H9 (cell line): Measurements from ENCODE around the gene DEFB121. TPM values are rescaled to one million over a fixed set of nuclear protein-coding genes. Genes with fewer than 3 reads are reported as not detected.

Experiments
- DNase-seq: peaks from one replicate; pipeline ENCODE4 v3.0.0-alpha.2; 2017
- H2AFZ ChIP-seq: one replicate; pipeline ENCODE4 v1.6.1; 2013; ENCODE audit warnings: mild to moderate bottlenecking, low read length, control low read depth, moderate library complexity
- H2AK5ac ChIP-seq: 2 replicates; pipeline ENCODE4 v1.6.1; 2013; ENCODE audit warnings: low read length, control low read depth, mixed read lengths; ENCODE audit not compliant: insufficient read length
- H2BK120ac ChIP-seq: one replicate; pipeline ENCODE4 v1.6.1; 2013; ENCODE audit warnings: low read depth, mild to moderate bottlenecking, low read length, control low read depth, inconsistent platforms; ENCODE audit not compliant: poor library complexity, severe bottlenecking
- H2BK12ac ChIP-seq: 2 replicates; pipeline ENCODE4 v1.6.1; 2013; ENCODE audit warnings: low read length, control low read depth, mixed read lengths, low read depth; ENCODE audit not compliant: insufficient read length
- H2BK15ac ChIP-seq: 2 replicates; pipeline ENCODE4 v1.6.1; 2013; ENCODE audit warnings: low read depth, low read length, control low read depth
- H2BK20ac ChIP-seq: one replicate; pipeline ENCODE4 v1.6.1; 2013; ENCODE audit warnings: low read depth, mild to moderate bottlenecking, low read length, control low read depth, inconsistent platforms; ENCODE audit not compliant: poor library complexity, severe bottlenecking
- H2BK5ac ChIP-seq: 2 replicates; pipeline ENCODE4 v1.6.1; 2013; ENCODE audit warnings: low read length, control low read depth, mixed read lengths; ENCODE audit not compliant: insufficient read length
- H3K14ac ChIP-seq: 2 replicates; pipeline ENCODE4 v1.6.1; 2013; ENCODE audit warnings: low read length, control low read depth; ENCODE audit not compliant: insufficient read depth
- H3K18ac ChIP-seq: 2 replicates; pipeline ENCODE4 v1.6.1; 2013; ENCODE audit warnings: low read depth, mild to moderate bottlenecking, mixed read lengths, low read length, control low read depth; ENCODE audit not compliant: insufficient read length
- H3K23ac ChIP-seq: 2 replicates; pipeline ENCODE4 v1.6.1; 2013; ENCODE audit warnings: low read length, control low read depth, mixed read lengths, low read depth; ENCODE audit not compliant: insufficient read length
- H3K23me2 ChIP-seq: 2 replicates; pipeline ENCODE4 v1.6.1; 2013; ENCODE audit warnings: low read depth, mild to moderate bottlenecking, mixed read lengths, low read length, control low read depth; ENCODE audit not compliant: insufficient read length, poor library complexity, severe bottlenecking
- H3K27ac ChIP-seq: 2 replicates; pipeline ENCODE4 v1.5.1; 2013; ENCODE audit warnings: low read length, control low read depth, mixed read lengths, low read depth; ENCODE audit not compliant: insufficient read length
- H3K27me3 ChIP-seq: 2 replicates; pipeline ENCODE4 v1.6.1; 2013; ENCODE audit warnings: low read length, control low read depth, inconsistent platforms; ENCODE audit not compliant: insufficient read depth
- H3K4ac ChIP-seq: 2 replicates; pipeline ENCODE4 v1.6.1; 2013; ENCODE audit warnings: low read depth, mild to moderate bottlenecking, control low read depth, inconsistent platforms, low read length, moderate library complexity
- H3K4me1 ChIP-seq: 2 replicates; pipeline ENCODE4 v1.6.1; 2013; ENCODE audit warnings: low read length, control low read depth, inconsistent platforms; ENCODE audit not compliant: insufficient read depth
- H3K4me2 ChIP-seq: 2 replicates; pipeline ENCODE4 v1.6.1; 2013; ENCODE audit warnings: low read length, control low read depth, mixed read lengths; ENCODE audit not compliant: insufficient read length, insufficient read depth
- H3K56ac ChIP-seq: 2 replicates; pipeline ENCODE4 v1.6.1; 2013; ENCODE audit warnings: low read depth, mild to moderate bottlenecking, mixed read lengths, low read length, control low read depth; ENCODE audit not compliant: insufficient read length
- H3K79me1 ChIP-seq: 2 replicates; pipeline ENCODE4 v1.6.1; 2013; ENCODE audit warnings: low read depth, mild to moderate bottlenecking, moderate library complexity, low read length, control low read depth, inconsistent platforms; ENCODE audit not compliant: insufficient read depth, poor library complexity, severe bottlenecking
- H3K79me2 ChIP-seq: 2 replicates; pipeline ENCODE4 v1.6.1; 2013; ENCODE audit warnings: low read length, control low read depth, inconsistent platforms; ENCODE audit not compliant: insufficient read depth
- H3K9ac ChIP-seq: 2 replicates; pipeline ENCODE4 v1.6.1; 2013; ENCODE audit warnings: low read length, control low read depth, mixed read lengths; ENCODE audit not compliant: insufficient read length; ENCODE audit errors: extremely low read depth
- H3K9me3 ChIP-seq: one replicate; pipeline ENCODE4 v1.6.1; 2013; ENCODE audit warnings: low read depth, low read length, inconsistent platforms; ENCODE audit not compliant: control insufficient read depth
- H3T11ph ChIP-seq: one replicate; pipeline ENCODE4 v1.6.1; 2013; ENCODE audit warnings: mild to moderate bottlenecking, low read length, control low read depth, inconsistent platforms
- H4K20me1 ChIP-seq: one replicate; pipeline ENCODE4 v1.6.1; 2013; ENCODE audit not compliant: control insufficient read depth, insufficient read length, insufficient read depth
- H4K5ac ChIP-seq: 2 replicates; pipeline ENCODE4 v1.6.1; 2013; ENCODE audit warnings: low read depth, mild to moderate bottlenecking, mixed read lengths, low read length, control low read depth; ENCODE audit not compliant: insufficient read length
- H4K8ac ChIP-seq: replicated peaks from 2 replicates; pipeline ENCODE4 v1.6.1; 2013; ENCODE audit warnings: low read length, control low read depth, mixed read lengths, low read depth; ENCODE audit not compliant: insufficient read length
- H4K91ac ChIP-seq: 2 replicates; pipeline ENCODE4 v1.6.1; 2013; ENCODE audit warnings: low read depth, mild to moderate bottlenecking, moderate library complexity, mixed read lengths, low read length, control low read depth; ENCODE audit not compliant: insufficient read length
- H3K27ac Mint-ChIP-seq, 3 experiments: 2 replicates in 2 of 3; 3 replicates in 1 of 3; pipeline ENCODE4 v1.8.0; 2020 to 2021; ENCODE audit warnings: mixed read lengths in 3 of 3, mild to moderate bottlenecking in 1 of 3, moderate library complexity in 1 of 3
- H3K27me3 Mint-ChIP-seq: 2 replicates; pipeline ENCODE4 v1.8.0; 2021; ENCODE audit warnings: low read depth, mild to moderate bottlenecking, moderate library complexity, mixed read lengths
- H3K36me3 Mint-ChIP-seq, 3 experiments: 2 replicates in 2 of 3; 3 replicates in 1 of 3; pipeline ENCODE4 v1.8.0; 2020 to 2021; ENCODE audit warnings: low read depth in 3 of 3, mixed read lengths in 3 of 3; ENCODE audit not compliant: insufficient read depth in 1 of 3
- H3K4me1 Mint-ChIP-seq, 2 experiments: 2 replicates each; pipeline ENCODE4 v1.8.0; 2020; ENCODE audit warnings: mixed read lengths in 2 of 2
- H3K4me3 Mint-ChIP-seq, 2 experiments: 2 replicates in 1 of 2; 3 replicates in 1 of 2; pipeline ENCODE4 v1.8.0; 2020 to 2021; ENCODE audit warnings: mild to moderate bottlenecking in 2 of 2, mixed read lengths in 2 of 2, moderate library complexity in 1 of 2
- H3K9me3 Mint-ChIP-seq, 2 experiments: 2 replicates in 1 of 2; 3 replicates in 1 of 2; pipeline ENCODE4 v1.8.0; 2020; ENCODE audit warnings: mild to moderate bottlenecking in 2 of 2, mixed read lengths in 2 of 2, moderate library complexity in 1 of 2
- CTCF ChIP-seq: fragments of 200-600 bp; sonication (generic); conservative IDR thresholded peaks from 3 replicates; pipeline ENCODE4 v1.8.0; 2021; ENCODE audit warnings: antibody characterized with exemption, mild to moderate bottlenecking
- WGBS: extraction: QIAGEN DNeasy Blood & Tissue Kit; methylation state at CpG from one replicate; pipeline ENCODE4 v1.1.7; 2013; ENCODE audit warnings: missing lambda C conversion rate, low lambda C conversion rate, mixed read lengths; ENCODE audit not compliant: insufficient read length; ENCODE audit errors: extremely low coverage; 5-methylcytosine and 5-hydroxymethylcytosine counted together
- total RNA-seq: library from RNA; stranded (reverse); gene quantifications from 2 replicates; pipeline ENCODE4 v1.2.1, GENCODE V29; 2021

Gene DEFB121
- total RNA-seq, 1 experiment from 2014 or later: not detected

- Histone ChIP-seq H3T11ph (no peak overlapping the region), H3K4me1 (no peaks in the 10 kb centered on the region), H3K23me2 (no peaks in the 10 kb centered on the region), H4K8ac (no peak overlapping the region), H2BK120ac (no peak overlapping the region), H4K20me1 (no peaks in the 10 kb centered on the region), H3K79me1 (no peaks in the 10 kb centered on the region), H2BK12ac (no peak overlapping the region), H4K5ac (no peak overlapping the region), H4K91ac (no peak overlapping the region), H3K14ac (no peak overlapping the region), H3K4me2 (no peak overlapping the region), H3K9me3 (peaks cover 99% of the 10 kb centered on the region), H3K4ac (no peak overlapping the region), H2BK15ac (no peak overlapping the region), H3K9ac (no peak overlapping the region), H3K27me3 (no peaks in the 10 kb centered on the region), H3K27ac (no peak overlapping the region), H3K23ac (no peak overlapping the region), H2AK5ac (no peak overlapping the region), H2AFZ (no peak overlapping the region), H3K18ac (no peak overlapping the region), H3K79me2 (no peaks in the 10 kb centered on the region), H3K56ac (no peak overlapping the region), H2BK20ac (no peak overlapping the region), H2BK5ac (no peak overlapping the region)
- H3K27ac Mint-ChIP-seq: no peak overlapping the region
- H3K27me3 Mint-ChIP-seq: peaks cover 2% of the 10 kb centered on the region; the same call in 1 of the 2 replicates
- H3K4me3 Mint-ChIP-seq: no peak overlapping the region
- H3K36me3 Mint-ChIP-seq: peaks cover 4 to 29% (median 12%) of the 10 kb centered on the region in 3 experiments; a peak in 6 of 7 replicates
- TF ChIP-seq CTCF: no peak
- H3K4me1 Mint-ChIP-seq: no peaks in the 10 kb centered on the region
- peaks cover 29 to 33% of the 10 kb centered on the region in 2 experiments for H3K9me3 Mint-ChIP-seq
- no peak for DNase-seq
- WGBS: no CpG with 5 or more reads among the region's 1 CpG
These were observed 2.1 kb downstream of the DEFB121 start for GRCh38 chr20:31403886-31404285.
